ENCODE data around the gene ATAD3A.

Gene ATAD3A

DNA sequence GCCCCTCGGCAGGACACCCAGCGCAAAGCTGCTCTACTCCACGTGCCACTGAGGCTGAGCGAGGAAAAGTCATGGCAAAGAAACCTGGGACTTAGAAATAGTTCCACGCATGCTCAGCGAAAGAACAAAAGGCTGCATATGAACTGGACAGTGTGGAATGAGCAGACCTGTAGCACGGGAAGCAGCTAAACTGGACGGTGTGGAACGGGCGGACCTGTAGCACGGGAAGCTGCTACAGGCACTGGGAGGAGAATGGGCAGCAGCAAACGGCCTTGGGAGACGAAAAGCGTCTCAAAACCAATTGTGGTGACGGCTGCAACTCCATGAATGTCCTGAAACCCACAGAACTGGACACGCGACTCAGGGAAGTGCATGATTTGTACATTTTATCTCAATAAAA, 47.1 kb downstream of the ATAD3A start:
- Histone ChIP-seq H3K79me2 (ENCODE audit: control insufficient read depth, insufficient read depth, low read length, unreplicated experiment) (peaks cover 33% of the 10 kb centered on the region), H2AFZ (ENCODE audit: low read length, unreplicated experiment) (no peak overlapping the region), H3K27me3 (ENCODE audit: insufficient read depth, low read length) (no peaks in the 10 kb centered on the region), H3K36me3 (ENCODE audit: insufficient read depth, low read length) (peaks cover 20% of the 10 kb centered on the region), H3K4me1 (ENCODE audit: control insufficient read depth, insufficient read depth, low read length, unreplicated experiment) (peaks cover 11% of the 10 kb centered on the region), H3K4me3 (ENCODE audit: low read depth, low read length) (no peak overlapping the region), H3K27ac (ENCODE audit: low read depth, low read length) (no peak overlapping the region)

DNA sequence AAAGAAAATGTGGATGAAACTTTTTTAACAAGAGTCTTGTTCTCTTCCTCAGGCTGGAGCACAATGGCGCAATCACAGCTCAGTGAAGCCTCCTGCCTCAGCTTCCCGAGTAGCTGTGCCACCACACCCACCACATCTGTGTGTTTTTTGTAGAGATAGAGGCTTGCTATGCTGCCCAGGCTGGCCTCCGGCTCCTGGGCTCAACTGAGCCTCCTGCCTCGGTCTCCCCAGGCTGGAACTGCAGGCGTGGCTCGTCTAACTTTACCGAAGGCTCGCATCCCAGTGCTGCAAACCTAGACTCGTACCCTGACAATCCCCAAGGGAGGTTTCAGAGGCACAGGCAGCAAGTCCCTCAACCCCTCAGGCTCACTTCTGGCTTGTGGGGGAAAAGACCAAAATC, 48.2 kb downstream of the ATAD3A start:
- Histone ChIP-seq H2AFZ (ENCODE audit: low read length, unreplicated experiment) (no peak overlapping the region), H3K27me3 (ENCODE audit: insufficient read depth, low read length) (no peaks in the 10 kb centered on the region), H3K27ac (ENCODE audit: low read depth, low read length) (no peak overlapping the region), H3K4me1 (ENCODE audit: control insufficient read depth, insufficient read depth, low read length, unreplicated experiment) (peaks cover 3% of the 10 kb centered on the region), H3K36me3 (ENCODE audit: insufficient read depth, low read length) (peaks cover 28% of the 10 kb centered on the region), H3K4me3 (ENCODE audit: low read depth, low read length) (no peak overlapping the region), H3K79me2 (ENCODE audit: control insufficient read depth, insufficient read depth, low read length, unreplicated experiment) (peaks cover 40% of the 10 kb centered on the region)

GRCh38 chr1:1561801-1562470, 50.0 kb downstream of the ATAD3A start:
- Histone ChIP-seq H3K4me3 (ENCODE audit: low read depth, low read length) (no peak overlapping the region), H3K36me3 (ENCODE audit: insufficient read depth, low read length) (peaks cover 34% of the 10 kb centered on the region), H3K27me3 (ENCODE audit: insufficient read depth, low read length) (no peaks in the 10 kb centered on the region), H3K79me2 (ENCODE audit: control insufficient read depth, insufficient read depth, low read length, unreplicated experiment) (peaks cover 57% of the 10 kb centered on the region), H3K4me1 (ENCODE audit: control insufficient read depth, insufficient read depth, low read length, unreplicated experiment) (no peaks in the 10 kb centered on the region), H2AFZ (ENCODE audit: low read length, unreplicated experiment) (no peak overlapping the region), H3K27ac (ENCODE audit: low read depth, low read length) (no peak overlapping the region)

DNA sequence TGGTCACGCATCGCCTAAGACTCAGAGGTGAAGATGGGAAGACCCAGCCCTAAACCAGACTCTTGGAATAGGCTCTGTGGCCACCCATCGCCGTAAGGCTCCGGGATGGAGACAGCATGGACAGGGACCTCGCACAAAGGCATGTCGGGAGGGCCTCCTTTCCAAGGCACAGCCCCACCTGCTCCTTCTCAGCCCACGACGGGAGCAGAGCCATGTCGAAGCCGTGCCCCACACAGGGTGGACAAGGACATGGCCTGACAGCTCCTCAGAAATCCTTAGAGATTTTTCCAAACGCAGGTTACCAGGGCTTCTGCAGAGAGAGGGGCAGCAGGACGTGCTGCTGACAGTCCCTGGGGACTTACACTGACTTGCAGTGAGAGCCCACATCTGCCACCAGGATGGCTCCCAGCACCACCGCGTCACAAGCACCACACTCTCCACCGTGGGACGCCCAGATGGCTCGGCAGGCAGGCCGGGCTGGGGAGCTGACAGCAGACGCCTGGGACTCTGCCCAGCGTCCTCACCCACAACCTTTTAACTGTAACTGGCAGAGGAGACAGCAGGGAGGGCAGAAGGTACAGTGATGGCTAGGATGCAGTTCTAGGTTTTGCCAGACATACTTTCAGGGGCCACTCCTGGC, 50.7 kb downstream of the ATAD3A start:
- Histone ChIP-seq H3K79me2 (ENCODE audit: control insufficient read depth, insufficient read depth, low read length, unreplicated experiment) (peaks cover 64% of the 10 kb centered on the region), H3K4me3 (ENCODE audit: low read depth, low read length) (no peak overlapping the region), H3K27ac (ENCODE audit: low read depth, low read length) (no peak overlapping the region), H3K36me3 (ENCODE audit: insufficient read depth, low read length) (peaks cover 36% of the 10 kb centered on the region), H2AFZ (ENCODE audit: low read length, unreplicated experiment) (no peak overlapping the region), H3K4me1 (ENCODE audit: control insufficient read depth, insufficient read depth, low read length, unreplicated experiment) (no peaks in the 10 kb centered on the region), H3K27me3 (ENCODE audit: insufficient read depth, low read length) (no peaks in the 10 kb centered on the region)

DNA sequence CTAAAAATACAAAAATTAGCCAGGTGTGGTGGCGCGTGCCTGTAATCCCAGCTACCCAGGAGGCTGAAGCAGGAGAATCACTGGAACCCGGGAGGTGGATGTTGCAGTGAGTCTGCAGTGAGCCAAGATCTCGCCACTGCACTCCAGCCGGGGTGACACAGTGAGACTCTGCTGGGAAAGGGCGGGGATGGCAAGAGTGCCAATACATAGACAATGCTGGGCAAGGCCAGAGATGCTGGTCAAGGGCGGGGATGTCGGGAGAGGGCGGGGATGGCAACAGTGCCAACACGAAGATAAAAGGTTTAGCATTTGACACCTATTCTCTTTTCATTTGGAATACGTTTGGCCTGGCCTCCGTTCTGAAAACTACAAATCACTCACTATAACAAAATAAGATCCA, 51.7 kb downstream of the ATAD3A start:
- no peaks in the 10 kb centered on the region for H3K27me3 ChIP-seq (ENCODE audit: insufficient read depth, low read length)
- H3K79me2 ChIP-seq (ENCODE audit: control insufficient read depth, insufficient read depth, low read length, unreplicated experiment): peaks cover 74% of the 10 kb centered on the region
- H3K4me3 ChIP-seq (ENCODE audit: low read depth, low read length): no peak overlapping the region
- no peaks in the 10 kb centered on the region for H3K4me1 ChIP-seq (ENCODE audit: control insufficient read depth, insufficient read depth, low read length, unreplicated experiment)
- no peak overlapping the region for H2AFZ ChIP-seq (ENCODE audit: low read length, unreplicated experiment)
- peaks cover 36% of the 10 kb centered on the region for H3K36me3 ChIP-seq (ENCODE audit: insufficient read depth, low read length)
- no peak overlapping the region for H3K27ac ChIP-seq (ENCODE audit: low read depth, low read length)

GRCh38 chr1:1564268-1564667, 52.3 kb downstream of the ATAD3A start:
- peaks cover 36% of the 10 kb centered on the region for H3K36me3 ChIP-seq (ENCODE audit: insufficient read depth, low read length)
- no peaks in the 10 kb centered on the region for H3K27me3 ChIP-seq (ENCODE audit: insufficient read depth, low read length)
- no peak overlapping the region for H2AFZ ChIP-seq (ENCODE audit: low read length, unreplicated experiment)
- no peaks in the 10 kb centered on the region for H3K4me1 ChIP-seq (ENCODE audit: control insufficient read depth, insufficient read depth, low read length, unreplicated experiment)
- H3K4me3 ChIP-seq (ENCODE audit: low read depth, low read length): no peak overlapping the region
- peaks cover 80% of the 10 kb centered on the region for H3K79me2 ChIP-seq (ENCODE audit: control insufficient read depth, insufficient read depth, low read length, unreplicated experiment)
- H3K27ac ChIP-seq (ENCODE audit: low read depth, low read length): no peak overlapping the region

DNA sequence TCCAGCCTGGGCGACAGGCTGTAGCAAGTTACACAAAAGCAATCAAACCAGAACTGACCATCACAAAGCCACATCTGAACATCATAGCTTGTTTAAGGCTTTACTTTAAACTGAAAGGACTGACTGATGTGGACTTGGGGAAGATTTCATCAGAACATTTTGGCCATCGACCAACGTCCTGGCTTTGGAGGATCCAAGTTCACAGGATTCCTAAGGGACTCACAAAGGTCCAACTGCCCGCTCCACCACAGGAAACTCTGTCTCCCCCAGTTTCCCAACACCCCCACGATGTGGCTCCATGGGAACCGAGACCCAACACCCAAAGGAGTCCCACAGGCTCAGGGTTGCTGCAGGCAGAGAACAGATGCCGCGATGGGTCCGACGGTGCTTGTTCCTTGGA, 53.4 kb downstream of the ATAD3A start:
- H3K27ac ChIP-seq (ENCODE audit: low read depth, low read length): no peak overlapping the region
- no peaks in the 10 kb centered on the region for H3K4me1 ChIP-seq (ENCODE audit: control insufficient read depth, insufficient read depth, low read length, unreplicated experiment)
- no peaks in the 10 kb centered on the region for H3K27me3 ChIP-seq (ENCODE audit: insufficient read depth, low read length)
- H3K79me2 ChIP-seq (ENCODE audit: control insufficient read depth, insufficient read depth, low read length, unreplicated experiment): peaks cover 88% of the 10 kb centered on the region
- H3K4me3 ChIP-seq (ENCODE audit: low read depth, low read length): no peak overlapping the region
- H3K36me3 ChIP-seq (ENCODE audit: insufficient read depth, low read length): peaks cover 39% of the 10 kb centered on the region
- H2AFZ ChIP-seq (ENCODE audit: low read length, unreplicated experiment): no peak overlapping the region

DNA sequence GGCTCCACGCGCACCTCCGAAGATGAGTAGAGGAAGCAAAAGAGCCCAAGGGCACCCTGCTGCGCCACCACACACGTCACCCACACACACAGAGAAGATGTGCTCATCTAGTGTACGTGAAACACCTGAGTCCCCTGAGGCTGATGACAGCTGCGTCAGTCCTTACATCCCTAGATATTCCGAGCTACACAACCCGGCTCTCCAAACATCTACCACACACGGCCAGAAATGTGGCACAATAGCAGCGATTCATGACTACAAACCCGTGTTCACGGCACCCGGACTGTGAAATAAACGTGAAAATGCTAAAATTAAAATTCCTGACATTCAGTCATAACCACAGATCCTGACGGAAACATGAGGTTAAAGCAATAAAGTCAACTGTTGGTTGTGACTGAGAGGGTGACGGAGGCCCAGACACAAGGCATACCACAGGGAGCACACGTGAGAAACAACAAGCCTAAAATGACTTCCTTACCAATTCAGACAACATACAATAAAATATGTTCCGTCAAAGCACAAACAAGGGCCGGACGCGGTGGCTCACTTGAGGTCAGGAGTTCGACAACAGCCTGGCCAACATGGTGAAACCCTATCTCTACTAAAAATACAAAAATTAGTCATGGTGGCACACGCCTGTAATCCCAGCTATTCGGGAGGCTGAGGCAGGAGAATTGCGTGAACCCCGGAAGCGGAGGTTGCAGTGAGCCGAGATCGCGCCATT, 55.4 kb downstream of the ATAD3A start:
- no peak overlapping the region for H3K27ac ChIP-seq (ENCODE audit: low read depth, low read length)
- peaks cover 92% of the 10 kb centered on the region for H3K79me2 ChIP-seq (ENCODE audit: control insufficient read depth, insufficient read depth, low read length, unreplicated experiment)
- peaks cover 34% of the 10 kb centered on the region for H3K36me3 ChIP-seq (ENCODE audit: insufficient read depth, low read length)
- no peaks in the 10 kb centered on the region for H3K4me1 ChIP-seq (ENCODE audit: control insufficient read depth, insufficient read depth, low read length, unreplicated experiment)
- H3K4me3 ChIP-seq (ENCODE audit: low read depth, low read length): no peak overlapping the region
- H3K27me3 ChIP-seq (ENCODE audit: insufficient read depth, low read length): no peaks in the 10 kb centered on the region
- no peak overlapping the region for H2AFZ ChIP-seq (ENCODE audit: low read length, unreplicated experiment)

DNA sequence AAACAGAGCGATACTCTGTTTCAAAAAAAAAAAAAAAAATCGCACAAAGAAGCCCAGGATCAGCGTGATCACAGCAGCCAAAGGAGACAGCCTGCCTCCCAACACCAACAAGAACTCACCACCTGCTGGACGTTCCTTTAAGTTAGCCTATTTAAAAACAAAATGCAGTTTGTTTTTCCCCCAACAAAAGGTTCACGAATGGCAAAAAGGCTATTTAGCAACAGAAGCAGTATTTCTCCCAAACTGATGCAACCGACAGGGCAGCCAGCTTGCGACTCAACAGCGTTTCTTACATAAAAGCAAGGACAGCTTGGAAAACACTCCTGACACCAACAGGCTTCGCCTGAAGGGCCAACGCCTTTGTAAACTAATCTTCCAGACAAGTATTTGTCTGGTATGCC, 55.9 kb downstream of the ATAD3A start:
- Histone ChIP-seq H2AFZ (ENCODE audit: low read length, unreplicated experiment) (no peak overlapping the region), H3K27ac (ENCODE audit: low read depth, low read length) (no peak overlapping the region), H3K27me3 (ENCODE audit: insufficient read depth, low read length) (no peaks in the 10 kb centered on the region), H3K36me3 (ENCODE audit: insufficient read depth, low read length) (peaks cover 28% of the 10 kb centered on the region), H3K4me1 (ENCODE audit: control insufficient read depth, insufficient read depth, low read length, unreplicated experiment) (no peaks in the 10 kb centered on the region), H3K4me3 (ENCODE audit: low read depth, low read length) (no peak overlapping the region), H3K79me2 (ENCODE audit: control insufficient read depth, insufficient read depth, low read length, unreplicated experiment) (peaks cover 92% of the 10 kb centered on the region)

- Histone ChIP-seq H3K79me2 (ENCODE audit: control insufficient read depth, insufficient read depth, low read length, unreplicated experiment) (peaks cover 94% of the 10 kb centered on the region), H2AFZ (ENCODE audit: low read length, unreplicated experiment) (no peak overlapping the region), H3K27me3 (ENCODE audit: insufficient read depth, low read length) (no peaks in the 10 kb centered on the region), H3K27ac (ENCODE audit: low read depth, low read length) (no peak overlapping the region), H3K4me3 (ENCODE audit: low read depth, low read length) (no peak overlapping the region), H3K4me1 (ENCODE audit: control insufficient read depth, insufficient read depth, low read length, unreplicated experiment) (no peaks in the 10 kb centered on the region), H3K36me3 (ENCODE audit: insufficient read depth, low read length) (peaks cover 19% of the 10 kb centered on the region; the same call in 1 of the 2 replicates)
Observed at GRCh38 chr1:1569341-1569740, 57.4 kb downstream of the ATAD3A start.

All from ACC112 (cell line).